Stimulated activated CD4-positive, alpha-beta T cell treated with anti-CD3 and anti-CD28 coated beads, TNF-alpha, amount 100 ng/mL, for 4 hours (primary cell): ENCODE measurements around the gene F12.
A peak's percentile ranks its signal among the peaks of the same experiment; 100 is the strongest.

Source experiments
- DNase-seq, 3 experiments: peaks; one replicate each; pipeline ENCODE4 v3.0.0-alpha.2; 2020; ENCODE audit warnings: low read depth in 3 of 3

F12 gene

GRCh38 chr5:177414481-177414880, 5.1 kb upstream of the F12 start:
- DNase-seq, result no peak

GRCh38 chr5:177412603-177413233, 3.4 kb upstream of the F12 start:
- DNase-seq, result no peak

- DNase-seq, result no peak
Observed at GRCh38 chr5:177410575-177410974, 1.2 kb upstream of the F12 start.

- no peak for DNase-seq
Observed at GRCh38 chr5:177405805-177406204, 3.6 kb downstream of the F12 start.

GRCh38 chr5:177405312-177405711, 4.1 kb downstream of the F12 start:
- no peak for DNase-seq

- DNase-seq, result no peak
Observed at GRCh38 chr5:177404641-177405179, 4.7 kb downstream of the F12 start.

- DNase-seq, result peak; percentile 68 to 80 (median 72)
Observed at GRCh38 chr5:177403792-177404640, 5.3 kb downstream of the F12 start.

GRCh38 chr5:177403102-177403791, 6.1 kb downstream of the F12 start:
- peak in 1 of 3 experiments; percentile 29 for DNase-seq

GRCh38 chr5:177402271-177403043, 6.9 kb downstream of the F12 start:
- DNase-seq, result peak in 2 of 3 experiments; percentile 43 to 56

- no peak for DNase-seq
Observed at GRCh38 chr5:177399997-177400868, 9.1 kb downstream of the F12 start, which contains the start of gene PFN3. PFN3 (minus strand) TSS chr5:177400661; CDS start chr5:177400576, 85 bp downstream.

- no peak for DNase-seq
Observed at GRCh38 chr5:177397875-177398390, 11.4 kb downstream of the F12 start.

GRCh38 chr5:177396807-177397206, 12.6 kb downstream of the F12 start:
- no peak for DNase-seq

GRCh38 chr5:177396078-177396477, 13.3 kb downstream of the F12 start:
- no peak for DNase-seq

GRCh38 chr5:177393990-177394389, 15.4 kb downstream of the F12 start:
- no peak for DNase-seq

GRCh38 chr5:177393206-177393765, 16.1 kb downstream of the F12 start:
- DNase-seq, result no peak

- no peak for DNase-seq
Observed at GRCh38 chr5:177392765-177393164, 16.6 kb downstream of the F12 start.

- DNase-seq, result peak; percentile 63 to 76 (median 75)
Observed at GRCh38 chr5:177390363-177391300, 18.7 kb downstream of the F12 start.
